ENCODE measurements around the gene HOXC11.

The HOXC11 gene

DNA sequence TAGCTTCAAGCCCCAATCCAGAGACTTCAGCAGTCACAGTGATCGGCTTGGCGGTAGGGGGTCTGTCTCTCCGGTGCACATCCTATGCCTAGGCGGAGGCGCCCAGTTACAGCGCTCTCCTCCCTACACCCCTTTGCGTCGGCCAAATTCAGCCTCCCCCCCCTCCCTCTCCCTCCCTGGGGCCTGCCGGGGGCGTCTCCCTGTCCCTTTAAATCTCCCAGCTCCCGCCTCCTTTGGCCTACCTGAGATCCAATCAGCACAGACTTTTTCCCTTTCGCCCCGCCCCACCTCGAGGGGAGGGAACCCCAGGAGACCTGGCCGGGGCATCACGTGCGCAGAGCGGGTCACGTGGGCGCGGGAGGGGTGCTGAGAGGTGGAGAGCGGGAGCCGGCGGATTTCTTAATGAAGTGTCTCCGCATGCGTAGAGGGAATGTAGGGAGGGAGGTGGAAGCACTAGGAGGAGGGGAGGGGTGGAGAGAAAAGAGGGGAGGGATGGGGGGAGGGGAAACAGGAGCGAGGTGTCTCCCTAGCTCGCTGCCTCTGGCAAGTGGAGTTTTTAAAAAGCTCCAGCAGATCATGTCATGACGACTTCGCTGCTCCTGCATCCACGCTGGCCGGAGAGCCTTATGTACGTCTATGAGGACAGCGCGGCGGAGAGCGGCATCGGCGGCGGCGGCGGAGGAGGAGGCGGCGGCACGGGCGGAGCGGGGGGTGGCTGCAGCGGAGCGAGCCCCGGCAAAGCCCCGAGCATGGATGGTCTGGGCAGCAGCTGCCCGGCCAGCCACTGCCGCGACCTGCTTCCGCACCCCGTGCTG, 34.4 kb upstream of the HOXC11 start, which contains the start of gene HOXC13:
HOXC13 (plus strand) TSS at position 506 of the 815 bp plus-strand sequence; CDS start at position 582, 76 bp downstream.
- DNase-seq (ENCODE audit: insufficient read length, low spot score) (peak; percentile 98), FAIRE-seq (peak; percentile 68)
- TF ChIP-seq POLR2A (IDR thresholded peaks at IDR 0.05; ENCODE audit: low read depth, low read length) = peak; percentile 62

DNA sequence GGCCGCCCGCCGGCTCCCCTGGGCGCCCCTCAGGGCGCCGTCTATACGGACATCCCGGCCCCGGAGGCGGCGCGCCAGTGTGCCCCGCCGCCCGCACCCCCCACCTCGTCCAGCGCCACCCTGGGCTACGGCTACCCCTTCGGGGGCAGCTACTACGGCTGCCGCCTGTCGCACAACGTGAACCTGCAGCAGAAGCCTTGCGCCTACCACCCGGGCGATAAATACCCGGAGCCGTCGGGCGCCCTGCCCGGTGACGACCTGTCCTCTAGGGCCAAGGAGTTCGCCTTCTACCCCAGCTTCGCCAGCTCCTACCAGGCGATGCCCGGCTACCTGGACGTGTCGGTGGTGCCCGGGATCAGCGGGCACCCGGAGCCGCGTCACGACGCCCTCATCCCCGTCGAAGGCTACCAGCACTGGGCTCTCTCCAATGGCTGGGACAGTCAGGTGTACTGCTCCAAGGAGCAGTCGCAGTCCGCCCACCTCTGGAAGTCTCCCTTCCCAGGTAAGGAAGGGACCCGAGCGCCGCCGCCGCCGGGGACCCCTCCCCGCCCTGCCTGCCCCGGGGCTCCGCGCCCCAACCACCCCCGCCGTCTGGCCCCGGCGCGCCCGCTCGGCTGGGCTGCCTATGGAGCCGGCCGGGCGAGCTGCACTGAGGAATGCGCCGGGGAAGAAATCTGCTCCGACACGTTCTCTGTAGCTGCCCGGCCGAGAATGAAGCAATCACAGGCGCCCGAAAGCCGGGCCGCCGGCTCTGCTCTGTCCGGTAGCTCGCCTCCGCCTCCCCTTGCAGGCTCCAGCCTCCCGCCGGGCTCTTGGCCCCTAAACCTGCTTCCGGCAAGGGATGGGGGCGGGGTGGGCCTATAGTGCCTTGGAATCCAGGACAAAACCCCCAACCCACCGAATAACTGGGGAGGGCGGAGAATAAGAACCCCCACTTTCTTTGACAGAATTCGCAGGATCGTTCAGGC, 33.5 kb upstream of the HOXC11 start:
- peak; percentile 51 for DNase-seq (ENCODE audit: insufficient read length, low spot score)
- TF ChIP-seq POLR2A (IDR thresholded peaks at IDR 0.05; ENCODE audit: low read depth, low read length) = no peak
- FAIRE-seq = no peak

DNA sequence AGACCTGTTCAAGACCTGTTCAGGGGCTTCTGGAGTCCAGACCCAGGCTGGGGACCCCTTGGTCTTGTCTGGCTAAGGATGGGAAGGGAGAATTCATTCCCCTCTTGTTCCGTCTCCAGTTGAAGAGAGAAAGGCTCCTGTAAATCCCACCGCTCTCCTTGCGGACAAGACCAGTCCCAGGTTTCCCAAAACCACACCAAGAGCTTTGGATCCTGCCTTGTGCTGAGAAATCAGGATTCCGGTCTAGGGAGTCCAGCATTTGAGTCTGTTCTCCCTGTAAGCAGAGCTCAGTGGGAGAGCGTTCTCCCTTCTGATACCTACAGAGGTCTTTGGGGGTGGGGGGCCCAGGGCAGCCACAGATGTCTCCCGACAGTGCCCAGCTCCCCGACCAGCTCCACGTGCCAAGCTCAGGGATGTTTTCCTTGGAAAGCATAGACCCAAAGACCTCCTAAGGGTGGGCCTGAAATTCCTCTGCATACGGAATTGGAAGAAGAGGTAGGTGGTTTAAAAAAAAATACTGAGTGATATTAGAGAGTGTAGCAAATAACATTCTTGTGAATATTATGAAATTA, 32.4 kb upstream of the HOXC11 start:
- no peak for DNase-seq (ENCODE audit: insufficient read length, low spot score)
- no peak for TF ChIP-seq POLR2A (IDR thresholded peaks at IDR 0.05; ENCODE audit: low read depth, low read length)
- FAIRE-seq = no peak

DNA sequence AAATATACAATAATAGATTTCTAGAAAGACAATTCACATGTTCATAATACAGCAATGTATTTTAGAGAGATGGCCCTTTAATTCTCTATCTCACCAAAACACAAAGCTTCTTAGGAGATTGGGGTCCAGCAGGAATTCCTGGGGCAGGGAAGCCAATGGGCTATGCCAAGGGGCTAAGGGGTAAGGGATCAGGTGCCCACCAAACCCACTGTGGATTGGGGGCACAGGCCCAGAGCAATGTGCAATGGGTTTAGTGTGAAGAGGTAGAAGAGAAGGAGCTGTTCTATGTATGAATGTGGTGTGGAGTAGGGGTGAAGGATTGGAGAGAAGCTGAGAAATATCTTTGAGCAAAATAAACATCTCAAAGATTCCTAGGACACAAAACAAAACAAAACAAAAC, 31.7 kb upstream of the HOXC11 start:
- TF ChIP-seq POLR2A (IDR thresholded peaks at IDR 0.05; ENCODE audit: low read depth, low read length) = no peak
- FAIRE-seq (no peak), DNase-seq (ENCODE audit: insufficient read length, low spot score) (no peak)

DNA sequence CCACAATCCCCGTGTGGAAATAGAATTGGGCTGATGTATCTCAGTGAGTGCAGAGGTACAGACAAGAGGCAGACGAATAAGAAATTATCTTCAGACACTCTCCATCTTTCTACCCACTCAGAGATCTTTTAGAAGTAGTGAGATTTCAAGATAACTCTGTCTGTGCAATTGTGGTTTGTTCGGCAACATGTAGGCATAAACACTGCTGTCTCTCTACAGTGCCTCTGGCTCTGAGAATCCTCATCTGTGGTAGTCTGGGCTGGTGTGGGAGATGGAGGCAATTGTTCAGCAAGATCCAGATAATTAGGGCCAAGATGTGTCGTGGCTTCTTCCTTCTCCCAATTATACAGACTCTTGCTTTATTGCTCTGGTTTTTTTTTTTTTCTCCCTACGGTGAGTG, 31.2 kb upstream of the HOXC11 start:
- no peak for FAIRE-seq

DNA sequence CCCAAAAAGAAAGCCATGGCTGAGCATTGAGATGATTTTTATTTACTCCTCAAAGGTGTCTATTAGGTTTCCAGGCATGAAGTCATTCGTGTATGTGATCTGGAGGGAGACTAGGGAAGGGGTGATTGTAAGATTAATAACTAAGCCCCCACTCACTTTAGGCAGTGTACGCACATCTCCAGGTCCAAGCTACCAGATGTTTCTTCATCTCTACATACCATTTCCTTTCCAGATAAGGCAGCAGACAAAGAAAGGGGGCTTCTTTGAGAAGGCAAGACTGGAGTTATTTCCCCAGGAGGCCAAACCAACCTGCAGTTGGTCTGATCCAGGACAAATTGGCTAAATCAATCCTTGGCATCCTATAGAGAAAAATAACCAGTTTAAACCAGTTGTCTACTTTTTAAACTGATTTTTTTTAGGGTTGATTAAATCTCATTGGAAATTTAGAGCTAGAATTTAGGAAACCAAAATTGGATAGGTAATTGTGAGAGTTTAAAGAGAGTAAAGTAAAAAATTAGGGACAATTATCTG, 30.4 kb upstream of the HOXC11 start:
- no peak for TF ChIP-seq POLR2A (IDR thresholded peaks at IDR 0.05; ENCODE audit: low read depth, low read length)
- FAIRE-seq = no peak
- no peak for DNase-seq (ENCODE audit: insufficient read length, low spot score)

More for the DNA sequence above, 31.2 kb upstream of the HOXC11 start:
- no peak for TF ChIP-seq POLR2A (IDR thresholded peaks at IDR 0.05; ENCODE audit: low read depth, low read length)
- DNase-seq (ENCODE audit: insufficient read length, low spot score) = no peak

DNA sequence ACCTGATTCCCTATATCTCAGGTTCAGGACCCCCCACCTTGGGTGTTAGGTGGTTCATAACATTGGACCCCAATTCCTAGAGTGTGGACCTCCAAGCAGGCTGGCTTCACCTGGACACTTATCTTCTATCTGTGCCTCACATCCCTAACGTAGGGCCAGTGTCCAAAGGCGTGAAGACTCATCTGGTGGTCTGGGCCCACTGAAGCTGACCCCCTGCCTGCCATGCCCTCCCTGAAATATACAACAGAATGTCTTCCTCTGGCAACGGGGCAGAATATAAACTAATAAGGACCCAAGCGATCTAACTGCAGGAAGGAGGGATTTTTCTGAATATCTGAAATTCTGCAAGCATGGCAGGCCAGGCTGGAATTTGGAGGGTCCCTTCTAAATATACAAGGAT, 28.7 kb upstream of the HOXC11 start:
- no peak for FAIRE-seq
- TF ChIP-seq POLR2A (IDR thresholded peaks at IDR 0.05; ENCODE audit: low read depth, low read length) = no peak
- no peak for DNase-seq (ENCODE audit: insufficient read length, low spot score)

DNA sequence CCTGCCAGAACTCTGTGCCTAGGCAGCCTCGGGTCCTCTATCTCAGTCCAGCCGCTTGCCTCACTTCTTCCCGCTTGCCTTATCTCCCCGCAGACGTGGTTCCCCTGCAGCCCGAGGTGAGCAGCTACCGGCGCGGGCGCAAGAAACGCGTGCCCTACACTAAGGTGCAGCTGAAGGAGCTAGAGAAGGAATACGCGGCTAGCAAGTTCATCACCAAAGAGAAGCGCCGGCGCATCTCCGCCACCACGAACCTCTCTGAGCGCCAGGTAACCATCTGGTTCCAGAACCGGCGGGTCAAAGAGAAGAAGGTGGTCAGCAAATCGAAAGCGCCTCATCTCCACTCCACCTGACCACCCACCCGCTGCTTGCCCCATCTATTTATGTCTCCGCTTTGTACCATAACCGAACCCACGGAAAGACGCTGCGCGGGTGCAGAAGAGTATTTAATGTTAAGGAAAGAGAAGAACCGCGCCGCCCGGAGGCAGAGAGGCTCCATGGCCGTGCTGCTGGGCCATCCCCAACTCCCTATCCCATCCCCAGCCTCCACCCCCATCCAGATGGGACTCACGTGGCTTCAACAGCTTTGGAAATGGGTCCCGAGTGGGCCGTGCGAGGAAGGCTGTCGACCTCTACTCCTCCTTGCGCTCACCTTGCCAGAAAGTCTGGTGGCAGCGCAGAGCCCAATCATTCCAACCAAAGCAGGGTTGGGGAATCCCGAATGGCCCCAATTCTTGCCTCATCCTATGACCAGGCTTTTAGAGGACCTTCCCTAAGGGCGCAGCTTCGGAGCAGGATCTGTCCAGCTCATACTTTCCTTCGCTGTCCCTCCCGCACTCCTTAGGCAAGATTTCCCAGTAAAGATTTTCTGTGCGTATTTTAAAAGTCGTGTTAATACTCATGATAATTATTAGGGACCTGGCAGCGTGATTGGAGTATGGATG, 27.7 kb upstream of the HOXC11 start:
- DNase-seq (ENCODE audit: insufficient read length, low spot score) = no peak
- no peak for FAIRE-seq
- TF ChIP-seq POLR2A (IDR thresholded peaks at IDR 0.05; ENCODE audit: low read depth, low read length) = no peak

DNA sequence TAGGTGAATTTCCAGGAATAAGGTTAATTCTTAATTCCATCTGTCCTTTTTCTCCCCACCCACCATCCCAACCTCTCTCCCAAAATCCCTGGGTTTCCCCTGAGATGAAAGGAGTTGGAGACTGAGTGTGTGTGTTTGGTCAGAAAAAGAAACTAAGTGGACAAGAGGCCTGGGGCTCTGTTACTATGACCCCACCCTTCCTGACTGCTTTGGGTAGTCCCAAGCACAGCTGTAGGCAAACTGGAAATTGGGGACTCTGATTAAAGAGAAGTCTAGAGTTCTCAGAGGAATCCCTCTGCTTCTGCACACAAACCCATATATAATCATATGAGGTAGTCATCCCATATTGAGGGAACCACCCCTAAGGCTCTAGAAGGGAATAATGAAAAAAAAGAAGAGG, 25.2 kb upstream of the HOXC11 start:
- TF ChIP-seq POLR2A (IDR thresholded peaks at IDR 0.05; ENCODE audit: low read depth, low read length) = no peak
- DNase-seq (ENCODE audit: insufficient read length, low spot score) (no peak), FAIRE-seq (no peak)

DNA sequence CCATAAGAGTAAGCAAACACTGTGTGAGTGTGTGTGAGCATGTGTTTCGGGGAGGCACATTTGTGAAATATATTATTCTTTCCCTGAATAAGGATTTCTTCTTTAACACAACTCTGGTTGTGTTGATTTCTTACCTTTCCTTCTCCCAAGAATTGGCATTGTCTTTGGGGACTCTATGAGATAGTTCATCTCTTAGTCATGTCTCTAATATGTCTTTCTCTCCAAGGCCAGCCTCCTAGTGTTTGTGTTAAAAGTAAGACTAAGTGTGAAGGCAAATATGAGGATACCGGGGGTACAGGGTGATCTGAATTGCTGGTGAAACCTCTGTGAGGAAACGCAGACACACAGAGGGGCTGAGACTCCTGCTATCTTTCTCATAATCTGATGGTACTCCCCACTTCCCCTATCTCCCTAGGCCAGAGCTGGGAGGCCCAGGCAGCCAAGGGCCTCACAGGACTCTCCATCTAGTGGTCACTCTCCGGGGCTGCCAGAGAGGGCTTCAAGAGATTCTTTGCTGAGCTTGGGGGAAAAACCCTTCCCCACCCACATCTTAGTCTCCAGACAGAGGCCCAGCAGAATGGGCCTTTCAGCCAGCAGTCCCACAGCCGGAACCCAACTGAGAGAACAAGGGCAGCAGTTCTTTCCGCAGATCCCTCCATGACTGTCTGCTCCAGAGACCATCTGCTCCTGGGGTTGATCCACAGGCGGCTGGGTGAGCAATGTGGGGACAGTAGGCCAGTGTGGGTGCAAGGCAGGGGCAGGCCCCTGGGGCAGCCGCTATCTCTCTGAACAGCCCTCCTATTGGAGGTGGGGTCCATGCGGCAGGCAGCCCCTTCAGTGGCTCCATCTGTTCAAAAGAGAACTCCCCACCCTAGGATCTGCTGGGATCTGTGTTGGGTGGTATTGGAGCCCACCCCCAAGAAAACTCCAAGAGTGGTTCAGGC, 24.0 kb upstream of the HOXC11 start:
- TF ChIP-seq POLR2A (IDR thresholded peaks at IDR 0.05; ENCODE audit: low read depth, low read length) = no peak
- no peak for DNase-seq (ENCODE audit: insufficient read length, low spot score)

DNA sequence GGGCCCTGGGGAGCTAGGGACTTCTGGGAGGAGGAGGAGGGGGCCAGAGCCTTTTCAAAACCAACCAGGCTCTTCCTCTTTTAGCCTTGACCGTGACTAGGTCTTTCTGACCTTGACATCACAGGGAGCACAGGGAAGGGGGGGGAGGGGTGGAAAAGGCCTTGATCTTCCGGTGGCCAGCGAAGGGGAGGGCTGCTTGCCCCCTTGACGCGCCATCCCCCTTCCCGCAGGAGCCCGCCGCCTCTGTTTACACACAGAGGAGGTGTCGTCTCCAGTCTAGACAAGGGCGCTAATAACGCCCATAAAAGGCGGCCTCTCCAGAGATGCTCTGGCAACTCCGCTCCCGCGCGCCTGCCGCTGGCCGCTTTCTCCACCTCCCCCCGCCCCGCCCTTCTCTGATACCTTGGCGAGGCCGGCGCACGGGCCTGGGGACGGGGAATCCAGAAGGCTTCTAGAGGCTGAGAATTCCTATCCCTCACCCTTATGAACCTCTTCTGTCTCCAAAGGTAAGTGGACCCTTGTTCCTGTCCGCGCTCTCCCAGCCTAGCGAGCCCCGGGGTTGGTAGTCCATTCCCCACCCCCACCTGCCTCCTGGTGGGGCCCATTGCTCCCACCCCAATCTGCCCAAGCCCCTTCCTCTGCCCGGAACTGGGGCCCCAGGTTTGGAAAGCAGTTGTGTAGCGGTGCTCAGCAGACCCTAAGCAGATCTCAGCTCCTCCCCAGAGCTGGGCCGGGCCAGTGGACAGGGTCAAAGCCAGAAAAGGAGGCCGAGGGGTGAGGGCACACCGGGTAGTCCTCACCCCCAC, 23.1 kb upstream of the HOXC11 start:
- no peak for TF ChIP-seq POLR2A (IDR thresholded peaks at IDR 0.05; ENCODE audit: low read depth, low read length)
- no peak for FAIRE-seq
- no peak for DNase-seq (ENCODE audit: insufficient read length, low spot score)

More for the DNA sequence above, 24.0 kb upstream of the HOXC11 start:
- FAIRE-seq = no peak

Data from H54 (cell line).